ENCODE data around the gene LGR5.

- TF ChIP-seq CTCF (IDR thresholded peaks at IDR 0.05), result no peak
- TF ChIP-seq POLR2A (IDR thresholded peaks at IDR 0.05), result no peak
These were observed 20.7 kb downstream of the LGR5 start for GRCh38 chr12:71460318-71460717.

All from esophagus squamous epithelium (tissue), 4 donors.